AG10803 (cell line): ENCODE data around the gene IL18BP.

Experiments
- DNase-seq: peaks from one replicate; pipeline ENCODE4 v3.0.0; 2010; ENCODE audit warnings: low read depth
- H3K4me3 ChIP-seq: 2 replicates; pipeline ENCODE4 v1.5.1; 2011; ENCODE audit warnings: mild to moderate bottlenecking, low read length, control low read depth
- TF ChIP-seq, protein P1 (sequence below): conservative IDR thresholded peaks from 2 replicates; pipeline ENCODE4 v1.5.1; 2011; ENCODE audit warnings: mild to moderate bottlenecking, low read length, control low read depth, inconsistent platforms

Gene IL18BP

DNA sequence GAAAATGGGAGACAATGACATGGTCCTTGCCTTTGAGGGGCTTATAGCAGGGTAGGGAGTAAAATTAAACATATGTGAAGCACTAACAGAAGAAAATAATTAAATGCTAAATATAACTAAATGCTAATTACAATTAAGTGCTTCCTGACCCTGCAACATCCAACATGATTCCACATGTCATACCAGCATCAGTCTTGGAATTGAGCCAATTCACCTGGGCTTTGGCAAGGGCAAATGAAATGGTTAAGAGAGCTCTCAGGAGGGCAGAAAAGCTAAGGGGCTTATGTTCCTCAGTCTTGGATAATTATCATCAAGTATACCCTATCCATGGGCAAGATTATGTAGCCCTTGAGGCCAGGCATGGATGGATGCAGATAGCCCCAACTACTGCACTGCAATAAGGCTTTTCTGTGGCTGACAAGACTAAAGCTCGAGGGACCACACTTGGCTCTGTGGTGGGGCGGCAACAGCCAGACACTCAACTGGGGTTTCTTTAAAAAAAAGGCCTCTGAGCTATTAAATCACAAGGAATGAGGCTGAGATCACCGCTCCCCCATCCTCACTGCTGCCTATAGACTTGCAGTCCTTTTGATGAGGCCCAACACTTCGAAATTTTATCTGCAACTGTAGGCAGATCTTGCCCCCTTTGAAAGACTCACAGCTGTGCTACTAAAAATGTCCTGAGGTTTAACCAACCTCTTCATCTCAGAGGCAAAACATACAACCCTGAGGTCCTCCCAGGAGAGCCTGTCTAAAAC lies 39.0 kb downstream of the IL18BP start:
- TF ChIP-seq, protein P1, sequence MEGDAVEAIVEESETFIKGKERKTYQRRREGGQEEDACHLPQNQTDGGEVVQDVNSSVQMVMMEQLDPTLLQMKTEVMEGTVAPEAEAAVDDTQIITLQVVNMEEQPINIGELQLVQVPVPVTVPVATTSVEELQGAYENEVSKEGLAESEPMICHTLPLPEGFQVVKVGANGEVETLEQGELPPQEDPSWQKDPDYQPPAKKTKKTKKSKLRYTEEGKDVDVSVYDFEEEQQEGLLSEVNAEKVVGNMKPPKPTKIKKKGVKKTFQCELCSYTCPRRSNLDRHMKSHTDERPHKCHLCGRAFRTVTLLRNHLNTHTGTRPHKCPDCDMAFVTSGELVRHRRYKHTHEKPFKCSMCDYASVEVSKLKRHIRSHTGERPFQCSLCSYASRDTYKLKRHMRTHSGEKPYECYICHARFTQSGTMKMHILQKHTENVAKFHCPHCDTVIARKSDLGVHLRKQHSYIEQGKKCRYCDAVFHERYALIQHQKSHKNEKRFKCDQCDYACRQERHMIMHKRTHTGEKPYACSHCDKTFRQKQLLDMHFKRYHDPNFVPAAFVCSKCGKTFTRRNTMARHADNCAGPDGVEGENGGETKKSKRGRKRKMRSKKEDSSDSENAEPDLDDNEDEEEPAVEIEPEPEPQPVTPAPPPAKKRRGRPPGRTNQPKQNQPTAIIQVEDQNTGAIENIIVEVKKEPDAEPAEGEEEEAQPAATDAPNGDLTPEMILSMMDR = no peak; the same call in 1 of the 2 replicates
- DNase-seq = no peak
- peak overlapping the region; percentile 95 for H3K4me3 ChIP-seq

DNA sequence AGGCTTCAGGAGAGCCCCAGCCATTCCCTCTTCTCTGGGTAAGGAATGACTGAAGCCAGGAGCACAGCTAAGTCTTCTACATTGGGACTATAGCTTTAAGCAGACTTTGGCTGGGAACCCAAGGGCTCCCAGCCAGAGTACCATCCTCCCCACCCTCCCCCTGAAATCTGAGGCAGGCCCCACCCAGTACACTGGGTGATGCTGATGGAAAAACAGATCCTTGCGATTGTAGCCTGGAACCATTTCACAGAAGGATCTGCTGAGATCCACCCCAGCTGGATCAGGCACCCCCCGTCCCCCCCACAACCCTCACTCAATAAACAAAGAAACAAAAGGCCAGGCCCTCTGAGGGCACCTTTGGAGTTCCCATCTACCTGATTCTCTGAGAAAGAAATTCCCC lies 39.8 kb downstream of the IL18BP start:
- H3K4me3 ChIP-seq = peak overlapping the region; percentile 95
- peak; percentile 78 for DNase-seq

DNA sequence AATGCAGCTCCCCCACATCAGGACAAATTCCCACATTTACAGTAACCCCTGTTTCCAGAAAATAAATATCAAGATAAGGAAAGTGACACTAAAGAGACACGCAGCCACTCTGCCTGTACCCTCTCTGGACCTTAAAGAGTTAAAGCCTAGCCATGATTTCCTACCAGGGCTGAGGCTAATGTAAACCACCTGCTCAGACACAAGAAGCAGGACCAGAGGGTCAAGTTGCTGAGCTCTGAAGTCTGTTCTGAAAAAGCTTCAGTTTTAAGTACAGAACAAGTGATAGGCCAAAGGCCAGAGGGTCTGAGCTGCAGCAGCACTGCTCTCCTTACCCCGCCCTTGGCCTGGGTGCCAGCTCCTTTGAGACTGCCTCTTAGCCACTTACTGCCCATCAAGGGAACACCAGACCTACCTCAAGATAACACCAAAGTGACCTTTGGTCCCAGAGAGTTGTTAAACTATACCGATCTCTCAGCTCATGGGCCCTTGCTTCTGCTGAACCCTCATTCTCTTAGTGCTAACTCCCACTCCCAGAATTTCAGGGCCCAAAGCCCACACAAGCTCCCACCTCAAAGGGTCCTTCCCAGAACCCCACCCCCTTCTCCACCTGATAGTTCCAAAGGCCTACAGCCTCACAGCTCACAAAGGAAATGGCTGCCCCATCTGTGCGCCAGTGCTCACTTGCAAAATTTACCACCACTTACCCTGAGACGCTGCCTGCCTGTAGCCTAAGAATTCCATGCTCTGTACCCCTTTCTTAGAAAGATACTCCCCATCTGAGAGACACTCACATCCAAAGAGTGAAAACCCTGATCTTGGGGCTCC lies 40.5 kb downstream of the IL18BP start:
- peak overlapping the region; percentile 95 for H3K4me3 ChIP-seq
- DNase-seq = peak; percentile 61
- TF ChIP-seq, protein P1 = no peak

More for the DNA sequence above, 39.8 kb downstream of the IL18BP start:
- TF ChIP-seq, protein P1 = no peak

DNA sequence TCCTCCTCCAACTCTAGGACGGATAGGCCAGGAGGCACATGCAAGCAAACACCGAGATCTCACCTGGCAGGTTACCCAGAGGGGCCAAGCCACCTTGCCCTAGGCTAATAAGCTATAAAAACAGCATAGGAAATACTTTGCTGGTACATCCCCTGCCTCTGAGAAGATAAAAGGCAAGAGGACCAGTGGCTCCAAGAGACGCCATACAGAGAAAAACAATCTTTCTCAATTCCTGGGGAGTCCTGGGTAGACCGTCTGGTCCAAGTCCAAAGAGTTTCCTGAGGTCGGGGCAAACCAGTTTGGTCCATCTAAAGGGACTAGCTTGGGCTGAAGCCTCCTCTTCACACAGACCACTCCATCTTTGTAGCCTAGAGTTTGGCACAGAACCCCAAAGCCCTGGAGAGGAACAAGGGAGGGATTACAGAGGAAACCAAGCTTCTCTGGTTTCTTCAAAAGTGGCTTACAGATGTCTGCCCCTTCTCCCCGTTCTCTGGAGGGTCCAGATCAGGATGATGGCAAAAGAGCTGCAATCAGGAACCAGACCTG lies 41.2 kb downstream of the IL18BP start:
- peak overlapping the region; percentile 95 for H3K4me3 ChIP-seq
- no peak for DNase-seq
- TF ChIP-seq, protein P1 = no peak

DNA sequence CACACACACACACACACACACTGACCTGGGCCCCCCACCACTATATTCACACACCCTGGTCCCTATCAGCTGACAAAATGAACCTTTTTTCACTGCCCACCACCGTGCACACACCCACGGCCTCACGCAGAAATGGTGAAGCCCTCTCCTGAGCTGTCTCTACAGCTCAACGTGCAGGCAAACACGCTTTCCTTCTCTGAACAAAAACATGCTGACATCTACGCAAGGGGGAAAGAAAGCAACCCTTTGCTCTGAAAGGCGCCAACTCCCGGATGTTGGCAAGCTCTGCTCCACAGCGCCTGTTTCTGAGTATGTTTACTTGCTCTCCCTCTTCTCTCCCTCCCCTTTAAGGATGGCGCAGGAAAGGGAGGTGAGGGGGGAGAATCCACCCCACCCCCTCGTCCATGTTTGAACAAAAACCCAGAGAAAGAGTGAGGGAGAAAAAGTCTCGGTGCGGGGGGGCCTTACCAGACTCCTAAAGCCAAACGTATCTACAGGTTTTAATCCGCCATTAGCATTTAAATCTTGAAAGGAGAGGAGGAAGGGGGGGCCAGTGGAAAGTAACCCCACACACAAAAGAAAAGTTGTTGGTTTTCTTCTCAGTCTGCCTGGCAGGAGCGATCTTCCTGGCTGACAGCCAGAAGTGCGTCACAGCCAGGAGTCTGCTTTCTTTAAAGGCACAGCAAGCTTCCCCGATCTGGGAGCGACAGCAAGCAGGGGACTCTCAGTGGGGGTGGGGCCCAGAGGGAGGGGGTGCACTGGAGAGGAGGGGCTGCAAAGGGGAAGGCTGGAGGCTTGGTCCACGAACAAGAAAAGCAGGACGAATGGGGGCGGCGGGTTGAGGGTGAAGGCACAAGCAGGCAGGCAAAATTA lies 42.0 kb downstream of the IL18BP start:
- peak; percentile 93 for DNase-seq
- H3K4me3 ChIP-seq = peak overlapping the region; percentile 95
- TF ChIP-seq, protein P1 = no peak

DNA sequence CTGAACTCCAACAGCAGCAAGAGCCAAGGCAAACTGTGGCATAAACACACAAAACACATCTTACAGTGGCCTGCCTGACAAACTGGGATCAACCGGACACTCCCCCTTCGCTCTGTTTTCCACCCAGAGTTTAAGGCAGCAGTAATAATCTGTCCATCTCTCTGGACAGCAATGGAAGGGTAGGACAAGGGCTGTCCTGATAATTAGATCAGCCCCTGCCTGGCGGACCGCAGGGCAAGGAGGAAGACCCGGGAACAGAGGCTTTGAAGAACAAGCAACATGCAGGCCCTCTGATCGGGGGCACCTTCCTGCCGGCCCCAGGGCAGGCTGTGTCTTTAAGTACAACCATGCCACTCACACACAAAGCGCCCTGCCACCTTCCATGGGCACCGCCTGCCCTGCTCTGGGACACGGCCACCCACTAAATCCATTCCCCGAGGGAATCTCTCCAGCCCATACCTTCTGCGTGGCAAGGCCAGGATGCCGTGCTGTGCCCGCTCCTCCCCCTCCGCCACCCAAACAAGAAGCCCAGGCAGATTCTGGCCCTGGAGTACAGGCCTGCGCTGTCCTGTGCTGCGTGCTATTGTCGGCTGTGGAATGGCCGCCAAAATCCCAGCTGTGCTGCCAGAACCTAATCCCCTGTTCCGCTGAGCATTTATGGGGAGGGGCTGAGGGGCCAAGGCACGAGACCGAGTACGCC lies 42.8 kb downstream of the IL18BP start:
- peak overlapping the region; percentile 95 for H3K4me3 ChIP-seq
- TF ChIP-seq, protein P1 = no peak
- DNase-seq = peak; percentile 83
